CD4-positive, alpha-beta T cell treated with Interleukin-1 beta for 1 hour (primary cell): ENCODE results near the gene JARID2.
"Not testable (repeated sequence)": the region's sequence is repeated elsewhere in the genome, so short reads cannot be mapped to it uniquely, and the experiment has no call there.

Experiments used
- DNase-seq, 2 donors: peaks; one replicate each; pipeline ENCODE4 v3.0.0-alpha.2; 2020 to 2022

The JARID2 gene

DNA sequence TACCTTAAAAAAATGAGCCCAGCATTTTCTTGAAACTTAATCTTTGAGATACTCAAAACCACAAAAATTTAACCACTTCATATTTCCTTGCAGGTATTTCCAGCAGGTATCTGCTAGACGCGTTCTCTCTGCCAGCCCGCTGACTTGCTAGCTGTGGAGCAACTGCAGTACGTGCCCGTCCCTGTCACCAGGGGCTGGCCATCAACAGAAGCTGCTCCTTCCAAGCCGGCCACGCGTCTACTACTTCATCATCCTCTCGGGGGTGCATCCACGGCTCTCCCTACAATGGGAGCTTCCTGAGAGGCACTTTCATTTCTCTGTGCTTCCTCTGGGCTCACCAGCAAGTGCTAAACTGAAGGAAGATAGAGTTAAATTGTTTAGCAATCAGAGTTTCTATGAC, 284.5 kb downstream of the JARID2 start:
- DNase-seq = no peak

DNA sequence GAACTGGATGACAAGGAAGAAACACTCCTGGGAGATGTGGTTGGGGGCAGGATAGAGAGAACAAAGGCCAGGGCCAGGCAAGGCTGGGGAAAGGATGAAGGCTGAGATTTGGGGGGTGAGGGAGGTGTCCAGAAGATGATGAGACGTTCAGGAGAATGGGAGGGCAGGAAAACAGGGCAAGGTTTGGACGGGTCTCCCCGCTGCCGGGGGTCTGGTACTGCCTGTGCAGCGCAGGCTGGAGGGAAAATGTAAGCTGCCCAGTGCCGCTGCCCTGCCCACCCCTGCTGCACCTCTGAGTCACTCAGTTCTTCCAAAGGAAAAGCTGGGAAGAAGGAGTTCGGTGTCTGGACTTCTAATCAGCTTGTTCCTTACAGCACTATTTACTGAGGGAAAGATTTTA, 286.1 kb downstream of the JARID2 start:
- DNase-seq = no peak

DNA sequence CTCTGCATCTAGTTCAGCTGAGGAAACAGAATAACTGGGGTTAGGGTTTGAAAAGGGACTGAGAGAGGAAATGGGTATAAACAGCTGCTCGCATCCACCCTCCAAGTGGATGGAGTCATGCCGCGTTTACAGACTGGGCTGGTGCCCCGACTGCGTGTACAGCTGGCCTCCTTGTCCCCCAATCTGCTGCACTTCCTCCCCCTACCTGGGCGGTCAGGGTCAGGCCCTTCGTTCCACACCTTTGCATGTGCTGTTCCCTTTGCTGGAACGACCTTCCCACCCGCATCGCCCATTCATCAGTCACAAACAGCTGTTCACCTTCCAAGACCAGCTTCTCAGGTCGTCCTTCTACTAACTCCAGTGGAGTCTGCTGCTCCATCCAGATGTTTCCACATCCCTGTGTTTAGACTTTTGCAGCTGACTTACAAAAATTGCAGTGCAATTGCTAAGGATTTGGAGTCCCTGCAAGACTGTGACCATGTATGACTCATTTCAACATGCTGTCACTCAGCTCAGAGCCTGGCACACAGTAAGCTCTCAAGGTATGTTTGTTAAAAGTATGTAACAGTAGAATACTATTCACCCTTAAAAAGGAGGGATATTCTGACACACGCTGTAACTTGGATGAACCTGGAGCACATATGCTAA, 287.6 kb downstream of the JARID2 start:
- no peak for DNase-seq

DNA sequence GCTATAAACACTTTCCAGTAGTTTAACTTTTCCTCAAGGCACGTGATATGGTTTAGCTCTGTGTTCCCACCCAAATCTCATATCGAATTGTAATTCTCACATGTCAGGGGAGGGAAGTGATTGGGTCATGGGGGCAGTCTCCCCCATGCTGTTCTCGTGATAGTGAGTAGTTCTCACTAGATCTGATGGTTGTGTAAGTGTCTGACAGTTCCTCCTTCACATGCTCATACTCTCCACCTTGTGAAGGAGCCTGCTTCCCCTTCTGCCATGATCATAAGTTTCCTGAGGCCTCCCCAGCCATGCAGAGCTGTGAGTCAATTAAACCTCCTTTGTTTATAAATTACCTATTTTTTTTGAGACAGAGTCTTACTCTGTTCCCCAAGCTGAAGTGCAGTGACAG, 289.1 kb downstream of the JARID2 start:
- DNase-seq = peak in 1 of 2 donors; percentile 53

DNA sequence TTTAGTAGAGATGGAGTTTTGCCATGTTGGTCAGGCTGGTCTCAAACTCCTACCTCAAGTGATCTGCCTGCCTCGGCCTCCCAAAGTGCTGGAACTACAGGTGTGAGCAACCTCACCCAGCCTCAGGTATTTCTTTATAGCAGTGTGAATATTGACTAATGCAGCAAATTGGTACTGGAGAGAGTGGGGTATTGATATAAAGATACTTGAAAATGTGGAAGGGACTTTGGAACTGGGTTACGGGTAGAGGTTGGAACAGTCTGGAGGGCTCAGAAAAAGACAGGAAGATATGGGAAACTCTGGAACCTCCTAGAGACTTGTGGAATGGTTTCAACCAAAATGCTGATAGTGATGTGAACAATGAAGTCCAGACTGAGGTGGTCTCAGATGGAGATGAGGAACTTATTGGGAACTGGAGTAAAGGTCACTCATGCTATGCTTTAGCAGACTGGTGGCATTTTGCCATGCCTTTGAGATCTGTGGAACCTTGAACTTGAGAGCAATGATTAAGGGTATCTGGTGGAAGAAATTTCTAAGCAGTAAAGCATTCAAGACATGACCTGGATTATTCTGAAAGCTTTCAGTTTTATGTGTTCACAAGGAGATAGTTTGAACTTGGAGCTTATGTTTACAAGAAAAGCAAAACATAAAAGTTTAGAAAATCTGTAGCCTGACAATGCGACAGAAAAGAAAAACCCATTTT, 289.8 kb downstream of the JARID2 start:
- DNase-seq = no peak

DNA sequence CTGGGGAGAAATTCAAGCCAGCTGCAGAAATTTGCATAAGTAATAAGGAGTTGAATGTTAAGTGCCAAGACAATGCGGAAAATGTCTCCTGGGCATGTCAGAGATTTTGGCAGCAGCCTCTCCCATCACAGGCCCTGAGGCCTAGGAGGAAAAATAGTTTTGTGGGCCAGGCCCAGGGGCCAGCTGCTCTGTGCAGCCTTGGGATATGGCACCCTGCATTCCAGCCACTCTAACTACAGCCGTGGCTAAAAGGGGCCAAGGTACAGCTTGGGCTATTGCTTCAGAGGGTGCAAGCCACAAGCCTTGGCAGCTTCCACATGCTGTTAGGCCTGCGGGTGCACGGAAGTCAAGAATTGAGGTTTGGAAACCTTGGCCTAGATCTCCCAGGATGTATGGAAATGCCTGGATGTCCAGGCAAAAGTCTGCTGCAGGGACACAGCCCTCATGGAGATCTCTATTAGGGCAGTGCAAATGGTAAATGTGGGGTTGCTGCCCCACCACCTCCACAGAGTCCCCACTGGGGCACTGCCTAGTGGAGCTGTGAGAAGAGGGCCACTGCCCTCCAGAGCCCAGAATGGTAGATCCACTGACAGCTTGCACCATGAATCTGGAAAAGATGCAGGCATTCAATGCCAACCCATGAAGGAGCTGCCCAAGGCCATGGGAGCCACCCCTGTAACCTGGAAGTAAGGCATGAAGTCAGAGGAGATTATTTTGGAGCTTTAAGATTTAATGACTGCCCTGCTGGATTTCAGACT, 290.5 kb downstream of the JARID2 start:
- no peak for DNase-seq

DNA sequence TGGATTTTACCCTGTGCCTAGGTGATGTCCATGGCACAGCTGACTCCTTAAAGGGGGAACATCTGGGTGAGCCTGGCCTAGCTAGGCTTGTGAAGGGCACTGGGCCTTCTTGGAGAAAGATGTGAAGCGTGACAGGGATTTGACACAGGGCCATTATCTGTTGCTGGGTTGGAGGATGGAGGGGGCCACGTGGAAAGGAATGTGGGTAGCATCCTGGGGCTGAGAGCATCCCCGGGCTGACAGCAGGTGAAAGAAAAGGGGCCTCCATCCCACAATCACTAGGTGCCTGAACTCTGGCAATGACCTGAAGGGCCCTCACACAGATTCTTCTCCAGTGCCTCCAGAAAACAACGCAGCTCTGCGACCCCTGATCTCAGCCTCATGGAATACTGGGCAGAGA, 292.2 kb downstream of the JARID2 start:
- DNase-seq = no peak

DNA sequence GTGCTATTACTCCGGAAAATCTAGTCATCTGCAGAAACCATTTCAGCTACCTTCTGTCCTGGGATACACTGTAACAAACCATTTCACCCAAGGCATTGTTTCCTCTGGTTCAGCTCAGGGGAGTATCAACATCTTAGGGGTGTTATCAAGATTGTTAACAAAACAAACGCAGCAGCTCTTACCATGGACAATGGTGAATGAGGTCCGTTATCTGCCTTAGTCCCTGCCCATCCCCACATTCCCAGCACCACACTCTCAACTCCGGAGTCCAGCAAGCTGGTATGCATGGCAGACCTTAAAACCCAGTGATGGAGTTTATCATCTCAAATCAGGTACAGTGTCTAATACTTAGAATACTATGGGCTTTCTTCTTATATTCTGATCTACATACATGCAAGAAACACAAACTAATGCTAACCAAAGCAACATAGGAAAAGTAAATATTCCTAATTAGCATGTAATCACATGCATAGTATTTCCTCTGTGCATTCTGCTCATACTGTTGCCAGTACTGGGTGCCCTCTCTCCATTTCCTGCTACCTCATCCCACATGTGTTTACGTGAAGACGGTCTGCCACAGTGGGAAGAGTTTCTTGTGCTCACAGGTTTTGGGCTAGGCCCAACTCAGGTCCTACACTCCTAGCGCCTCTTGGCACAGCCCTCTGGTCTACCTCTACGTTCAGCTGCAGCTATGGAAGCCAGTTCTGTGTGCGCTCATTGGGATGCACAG, 293.1 kb downstream of the JARID2 start:
- no peak for DNase-seq

DNA sequence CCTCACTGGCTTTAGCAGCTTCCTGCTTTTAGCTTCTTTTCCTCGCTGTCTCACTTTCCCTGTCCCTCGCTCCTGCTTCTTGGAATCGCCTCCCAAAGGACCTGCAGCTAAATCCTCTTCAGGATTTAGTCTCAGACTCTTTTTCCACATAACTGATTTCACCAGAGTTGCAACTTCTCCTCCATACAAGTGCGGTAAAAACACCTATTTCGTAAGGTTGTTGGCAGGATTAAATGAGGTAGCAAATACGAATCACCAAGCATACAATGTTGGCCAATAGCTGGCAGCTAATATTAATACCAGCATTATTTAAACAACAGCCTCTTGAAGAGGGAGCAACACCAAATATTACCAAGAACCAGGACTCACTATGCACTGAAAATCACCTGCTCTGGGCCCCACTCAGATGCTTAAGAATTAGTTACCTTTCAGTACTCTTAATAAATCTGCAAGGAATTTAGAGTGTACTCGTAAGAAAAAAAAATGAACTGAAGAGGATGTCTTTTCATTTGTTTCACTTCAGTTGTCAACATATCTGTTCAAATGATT, 293.9 kb downstream of the JARID2 start:
- DNase-seq = no peak

DNA sequence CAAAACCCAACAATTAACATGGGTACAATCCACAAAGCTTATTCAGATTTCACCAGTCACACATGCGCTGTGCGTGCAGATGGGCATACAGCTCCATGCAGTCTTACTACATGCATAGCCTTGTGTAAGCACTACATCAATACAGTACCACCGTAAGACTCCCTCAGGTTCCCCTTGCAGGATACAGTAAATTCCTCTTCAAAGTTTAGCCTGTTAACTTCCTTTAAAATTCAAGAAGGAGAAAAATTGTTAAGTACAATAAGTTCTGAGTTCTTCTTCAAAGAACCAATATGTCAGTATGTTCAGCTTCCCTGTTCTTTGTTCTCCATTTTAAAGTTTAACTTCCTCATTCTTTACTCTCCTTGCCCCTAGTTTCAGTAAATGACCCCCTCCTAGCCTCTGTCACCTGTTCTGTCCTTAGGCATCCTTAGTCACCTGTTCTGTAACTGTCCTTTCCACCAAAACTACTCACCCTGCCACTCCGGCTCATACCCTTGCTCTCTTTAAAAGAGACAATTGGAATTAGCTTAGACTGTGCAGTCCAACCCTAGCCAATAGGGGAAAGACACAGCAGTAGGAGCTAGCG, 297.6 kb downstream of the JARID2 start:
- not testable (repeated sequence) for DNase-seq

DNA sequence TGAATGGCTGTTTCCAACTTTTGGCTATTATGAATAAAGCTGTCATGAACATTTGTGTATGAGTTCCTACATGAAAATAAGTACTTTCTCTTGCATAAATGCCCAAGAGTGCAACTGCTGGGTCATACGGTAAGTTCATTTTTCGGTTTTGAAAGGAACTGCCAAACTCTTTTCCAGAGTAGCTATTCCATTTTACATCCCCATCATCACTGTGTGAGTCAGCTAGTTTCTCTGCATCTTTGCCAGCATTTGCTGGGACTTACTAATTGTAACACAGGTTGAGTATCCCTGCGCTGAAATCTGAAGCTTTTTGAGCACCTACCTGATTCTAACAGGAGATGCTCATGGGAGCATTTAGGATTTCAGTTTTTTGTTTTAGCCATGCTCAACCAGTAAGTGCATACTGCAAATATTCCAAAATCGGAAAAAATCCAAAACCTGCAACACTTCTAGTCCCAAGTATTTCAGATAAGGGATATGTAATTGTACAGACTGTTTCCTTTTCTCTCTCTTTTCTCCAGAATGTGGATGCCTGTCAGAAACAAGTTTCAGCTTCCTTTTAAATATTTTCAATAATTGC, 298.5 kb downstream of the JARID2 start:
- no peak for DNase-seq

DNA sequence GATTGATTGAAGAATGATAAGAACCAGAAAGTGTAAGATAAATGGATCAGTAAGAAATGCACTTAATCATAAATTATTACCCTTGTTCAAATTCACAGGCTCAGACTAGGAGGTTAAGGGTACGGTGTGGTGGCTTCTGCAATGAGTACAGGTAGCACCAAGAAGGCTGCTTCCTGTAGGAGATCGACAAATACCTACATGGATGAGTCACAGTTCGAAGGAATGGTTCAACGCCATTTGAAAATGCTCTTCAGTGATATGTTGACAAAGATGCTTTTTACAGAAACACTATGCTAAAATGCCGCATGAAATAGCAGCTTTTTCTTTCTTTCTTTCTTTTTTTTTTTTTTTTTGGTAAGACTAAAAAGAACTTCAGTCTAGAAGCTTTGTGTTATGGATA, 300.7 kb downstream of the JARID2 start:
- DNase-seq = no peak

DNA sequence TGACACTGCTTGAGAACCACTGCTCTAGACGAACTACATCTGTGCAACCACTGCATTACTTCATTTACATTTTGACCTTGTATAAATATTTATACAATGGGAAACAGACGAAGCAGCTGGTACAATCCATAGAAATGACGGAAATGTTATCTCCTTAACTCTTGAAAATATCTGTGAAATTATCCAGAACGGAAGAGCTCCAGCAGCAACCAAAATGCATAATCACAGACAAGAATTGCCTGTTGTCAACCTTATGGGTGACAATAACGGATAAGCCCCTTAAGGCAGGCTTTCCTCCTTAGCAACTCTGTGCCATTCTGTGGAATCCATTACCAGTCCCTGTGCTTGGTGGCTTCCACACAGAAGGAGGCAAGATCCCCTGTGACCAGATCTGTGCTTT, 301.5 kb downstream of the JARID2 start:
- DNase-seq = no peak

DNA sequence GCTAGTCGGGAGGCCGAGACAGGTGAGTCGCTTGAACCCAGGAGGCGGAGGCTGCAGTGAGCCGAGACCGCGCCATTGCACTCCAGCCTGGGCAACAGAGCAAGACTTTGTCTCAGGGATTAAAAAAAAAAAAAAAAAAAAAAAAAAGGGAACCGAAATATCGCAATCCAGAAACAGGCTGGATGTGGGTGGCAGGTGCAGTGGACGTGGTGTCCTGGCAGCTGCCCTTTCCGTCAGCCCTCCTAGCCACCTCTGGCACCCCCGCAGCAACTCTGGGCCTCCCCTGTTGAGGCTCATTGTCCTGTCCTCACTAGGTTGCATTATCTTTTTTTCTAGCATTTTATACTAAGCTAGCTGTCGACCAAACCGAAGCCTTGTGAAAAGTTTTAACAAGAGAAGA, 303.5 kb downstream of the JARID2 start:
- no peak for DNase-seq

DNA sequence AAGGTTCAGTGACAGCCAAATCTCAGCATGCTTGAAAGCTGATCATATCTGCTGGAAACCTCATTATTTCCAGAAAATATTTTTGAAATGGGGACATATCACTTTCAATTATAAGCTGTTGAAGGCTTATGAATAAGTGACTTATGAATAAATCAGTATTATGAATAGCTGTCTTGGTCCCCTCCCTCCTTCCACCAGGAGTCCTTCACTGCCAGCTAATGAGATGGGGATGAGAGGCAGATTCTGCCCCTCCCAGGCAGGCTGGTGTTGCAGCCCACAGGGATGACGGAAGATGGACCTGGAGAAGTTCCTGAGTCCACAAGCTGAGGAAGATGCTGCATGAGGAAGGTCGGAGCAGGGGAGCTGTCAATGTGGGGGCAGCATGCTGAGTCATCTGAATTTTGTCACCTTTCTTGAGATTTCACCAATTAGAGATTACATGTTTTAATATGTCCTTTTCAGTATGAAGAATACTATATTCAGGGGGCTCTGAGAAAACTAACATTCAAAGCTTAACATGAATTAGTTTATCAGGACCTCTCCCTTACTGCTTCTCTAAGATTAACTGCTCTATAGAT, 304.8 kb downstream of the JARID2 start:
- DNase-seq = no peak

DNA sequence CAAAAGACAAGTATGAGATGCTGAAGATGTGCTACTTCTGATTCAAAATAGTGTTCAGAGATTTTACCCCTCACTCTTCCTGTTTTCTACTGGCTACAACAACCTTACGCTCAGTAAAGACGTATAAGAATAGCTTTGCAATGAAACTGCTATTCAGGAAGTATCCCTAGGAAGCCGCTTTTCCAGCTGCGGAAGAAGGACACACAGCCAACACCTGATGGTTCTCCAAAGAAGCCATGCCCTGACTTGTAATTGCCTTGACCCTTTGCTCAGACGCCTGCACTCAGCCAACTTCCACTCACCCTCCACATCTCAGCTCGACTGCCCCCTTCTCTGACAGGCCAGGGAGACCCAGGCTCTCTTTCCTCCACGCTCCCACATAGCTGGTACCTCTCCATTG, 305.4 kb downstream of the JARID2 start:
- no peak for DNase-seq

DNA sequence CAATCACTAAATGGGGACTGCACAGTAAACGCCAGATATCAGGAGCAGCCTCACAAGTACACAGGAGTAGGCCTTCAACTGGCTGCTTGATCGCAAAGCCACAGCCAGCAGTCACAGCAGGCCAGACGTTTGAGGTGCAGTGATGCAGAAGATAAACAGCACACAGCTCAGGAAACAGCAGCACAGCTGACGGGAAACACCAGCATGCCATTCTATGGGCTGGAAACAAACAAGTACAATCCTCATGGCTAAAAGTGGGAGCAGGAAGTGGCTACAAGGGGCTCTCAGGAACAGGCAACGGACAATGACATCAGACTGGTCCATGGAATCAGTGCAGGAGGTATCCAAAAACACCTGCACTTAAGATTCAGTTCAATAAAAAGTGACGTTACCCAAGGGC, 305.9 kb downstream of the JARID2 start:
- DNase-seq = no peak

DNA sequence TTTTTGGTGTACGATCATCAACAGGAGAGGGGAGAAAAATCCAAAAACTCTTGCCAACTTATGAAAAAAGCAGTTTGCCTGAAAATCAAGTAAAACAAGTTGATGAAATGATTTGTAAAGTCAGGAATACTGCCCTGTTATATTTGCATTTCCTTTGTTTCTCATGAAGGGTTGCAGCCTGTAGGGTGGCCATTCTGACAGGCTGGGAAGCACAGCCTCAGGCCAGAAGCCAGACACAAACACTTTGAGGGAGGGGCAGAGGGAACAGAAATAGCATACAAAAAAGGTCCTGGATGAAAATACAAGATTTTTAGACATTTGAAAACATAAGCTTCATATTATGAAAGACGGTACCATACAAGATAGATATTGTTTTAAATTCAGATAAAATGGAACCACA, 307.2 kb downstream of the JARID2 start:
- no peak for DNase-seq

DNA sequence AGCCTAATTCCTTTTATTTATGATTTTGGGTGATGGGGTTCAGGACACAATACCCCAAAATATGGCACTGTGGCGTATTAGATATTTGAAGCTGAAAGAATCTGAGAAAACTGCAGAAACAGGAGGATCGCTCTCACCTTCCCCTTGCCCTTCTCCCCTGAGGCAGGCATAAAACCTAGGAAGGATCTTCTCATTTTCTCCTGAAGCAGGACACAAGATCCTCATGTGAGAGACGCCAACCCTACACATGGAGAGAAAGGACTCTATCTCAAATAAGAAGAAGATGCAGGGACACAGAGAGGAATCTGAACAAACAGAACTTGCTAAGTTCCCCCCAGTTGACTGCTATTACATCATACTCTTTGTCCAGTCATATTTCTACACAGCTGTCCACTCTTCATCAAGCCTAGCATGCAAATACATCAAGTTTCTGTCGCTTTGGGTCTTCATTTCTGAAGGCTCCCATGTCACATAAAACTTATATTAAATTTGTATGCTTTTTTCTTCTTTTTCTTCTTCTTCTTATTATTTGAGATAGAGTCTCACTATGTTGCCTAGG, 307.9 kb downstream of the JARID2 start:
- no peak for DNase-seq

DNA sequence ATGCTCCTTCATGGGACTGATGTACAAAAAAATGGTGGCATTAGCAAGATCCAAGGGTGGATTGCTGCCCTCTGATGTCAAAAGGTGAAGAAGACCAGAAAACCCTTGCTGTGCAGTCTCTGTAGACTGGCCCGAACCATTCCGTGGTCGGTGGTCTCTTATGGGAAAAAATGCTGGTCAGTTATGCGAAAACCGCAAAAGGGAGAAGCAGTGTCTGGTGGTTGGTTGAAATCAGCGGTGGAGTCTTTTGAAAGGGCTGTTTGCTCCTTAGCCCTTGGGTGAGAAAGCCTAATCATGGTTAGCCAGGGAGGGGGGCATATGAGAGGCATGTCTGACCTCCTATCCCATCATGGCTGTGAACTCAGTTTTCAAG, 308.8 kb downstream of the JARID2 start:
- no peak for DNase-seq
